Mesenchymal stem cell (in vitro differentiated cells and primary cell): ENCODE measurements around the gene PDE4B.
"Not testable (repeated sequence)": the region's sequence is repeated elsewhere in the genome, so short reads cannot be mapped to it uniquely, and the experiment has no call there.

ENCODE experiments used
- DNase-seq: peaks from one replicate; pipeline ENCODE4 v3.0.0-alpha.2; 2013
- H2AFZ ChIP-seq: one replicate; pipeline ENCODE4 v1.6.1; 2013; ENCODE audit warnings: low read depth, mild to moderate bottlenecking, control low read depth, inconsistent platforms, low read length, moderate library complexity
- H2AK5ac ChIP-seq: 2 replicates; pipeline ENCODE4 v1.6.1; 2013; ENCODE audit warnings: low read length, moderate library complexity, mild to moderate bottlenecking, inconsistent platforms; ENCODE audit not compliant: severe bottlenecking
- H2BK120ac ChIP-seq: one replicate; pipeline ENCODE4 v1.6.1; 2013; ENCODE audit warnings: low read depth, mild to moderate bottlenecking, inconsistent platforms, low read length, moderate library complexity
- H2BK12ac ChIP-seq, 2 experiments: one replicate each; pipeline ENCODE4 v1.6.1; 2013; ENCODE audit warnings: inconsistent platforms in 2 of 2, low read length in 2 of 2, mild to moderate bottlenecking in 2 of 2, moderate library complexity in 2 of 2, control low read depth in 1 of 2
- H2BK15ac ChIP-seq: one replicate; pipeline ENCODE4 v1.6.1; 2013; ENCODE audit warnings: mild to moderate bottlenecking, low read depth, inconsistent platforms; ENCODE audit not compliant: poor library complexity, severe bottlenecking
- H2BK5ac ChIP-seq: 2 replicates; pipeline ENCODE4 v1.6.1; 2013; ENCODE audit warnings: low read depth, mild to moderate bottlenecking, low read length, control low read depth, inconsistent platforms; ENCODE audit not compliant: poor library complexity, severe bottlenecking
- H3K14ac ChIP-seq, 2 experiments: one replicate each; pipeline ENCODE4 v1.6.1; 2013; ENCODE audit warnings: inconsistent platforms in 2 of 2, low read length in 2 of 2, control low read depth in 1 of 2, mild to moderate bottlenecking in 1 of 2, moderate library complexity in 1 of 2
- H3K18ac ChIP-seq, 2 experiments: one replicate each; pipeline ENCODE4 v1.6.1; 2013; ENCODE audit warnings: inconsistent platforms in 2 of 2, low read length in 2 of 2, control low read depth in 1 of 2, low read depth in 1 of 2, mild to moderate bottlenecking in 1 of 2
- H3K23ac ChIP-seq, 2 experiments: one replicate each; pipeline ENCODE4 v1.6.1; 2013; ENCODE audit warnings: inconsistent platforms in 2 of 2, low read length in 2 of 2, mild to moderate bottlenecking in 2 of 2, moderate library complexity in 2 of 2, control low read depth in 1 of 2
- H3K27ac ChIP-seq: 2 replicates; pipeline ENCODE4 v1.5.1; 2013; ENCODE audit warnings: mild to moderate bottlenecking, moderate library complexity, low read length, control low read depth, inconsistent platforms; ENCODE audit not compliant: poor library complexity, severe bottlenecking
- H3K27me3 ChIP-seq, 2 experiments: 2 replicates each; pipeline versions ENCODE4 v1.6.1 to v1.7.0; 2013; ENCODE audit warnings: low read length in 2 of 2, mild to moderate bottlenecking in 2 of 2, moderate library complexity in 2 of 2, control low read depth in 1 of 2, inconsistent platforms in 1 of 2; ENCODE audit not compliant: control insufficient read depth in 1 of 2, insufficient read depth in 1 of 2
- H3K36me3 ChIP-seq, 2 experiments: 2 replicates each; pipeline versions ENCODE4 v1.6.1 to v1.7.0; 2013; ENCODE audit warnings: low read length in 2 of 2, control low read depth in 1 of 2, inconsistent platforms in 1 of 2, low read depth in 1 of 2, mild to moderate bottlenecking in 1 of 2; ENCODE audit not compliant: insufficient read depth in 2 of 2, control insufficient read depth in 1 of 2
- H3K4ac ChIP-seq, 2 experiments: one replicate each; pipeline ENCODE4 v1.6.1; 2013; ENCODE audit warnings: inconsistent platforms in 2 of 2, low read length in 2 of 2, mild to moderate bottlenecking in 2 of 2, moderate library complexity in 2 of 2, control low read depth in 1 of 2, low read depth in 1 of 2
- H3K4me1 ChIP-seq: 2 replicates; pipeline ENCODE4 v1.6.1; 2013; ENCODE audit warnings: low read depth, low read length, control low read depth; ENCODE audit not compliant: control insufficient read depth, insufficient read depth
- H3K4me2 ChIP-seq: 2 replicates; pipeline ENCODE4 v1.6.1; 2013; ENCODE audit warnings: low read length, mild to moderate bottlenecking, inconsistent platforms; ENCODE audit not compliant: poor library complexity, severe bottlenecking
- H3K4me3 ChIP-seq, 2 experiments: 2 replicates each; pipeline versions ENCODE4 v1.5.1 to v1.7.0; 2013; ENCODE audit warnings: low read length in 2 of 2, mild to moderate bottlenecking in 2 of 2, control low read depth in 1 of 2, low read depth in 1 of 2; ENCODE audit not compliant: insufficient read depth in 1 of 2
- H3K79me1 ChIP-seq: replicated peaks from 2 replicates; pipeline ENCODE4 v1.6.1; 2013; ENCODE audit warnings: mild to moderate bottlenecking, control low read depth, low read length, inconsistent platforms; ENCODE audit not compliant: poor library complexity, severe bottlenecking
- H3K9ac ChIP-seq: 2 replicates; pipeline ENCODE4 v1.7.0; 2013; ENCODE audit warnings: mild to moderate bottlenecking, low read length, moderate library complexity
- H3K9me3 ChIP-seq: 2 replicates; pipeline ENCODE4 v1.7.0; 2013; ENCODE audit warnings: mild to moderate bottlenecking, low read length; ENCODE audit not compliant: control insufficient read depth
- H4K8ac ChIP-seq: one replicate; pipeline ENCODE4 v1.6.1; 2013; ENCODE audit warnings: inconsistent platforms, mild to moderate bottlenecking, low read length, moderate library complexity
- H4K91ac ChIP-seq: one replicate; pipeline ENCODE4 v1.6.1; 2013; ENCODE audit warnings: mild to moderate bottlenecking, low read length, inconsistent platforms
- WGBS: methylation state at CpG from one replicate; pipeline ENCODE4 v1.1.7; 2013; ENCODE audit warnings: mixed read lengths; 5-methylcytosine and 5-hydroxymethylcytosine counted together

PDE4B gene

GRCh38 chr1:66057448-66057847 is 264.8 kb downstream of the PDE4B start:
- not testable (repeated sequence) for H2BK12ac ChIP-seq, H2BK5ac ChIP-seq, H4K8ac ChIP-seq, H3K27me3 ChIP-seq, H3K18ac ChIP-seq, H3K4ac ChIP-seq, H3K36me3 ChIP-seq, H3K14ac ChIP-seq, H3K4me1 ChIP-seq, H3K9ac ChIP-seq, H3K9me3 ChIP-seq, H2AK5ac ChIP-seq, H3K23ac ChIP-seq, H3K79me1 ChIP-seq, H2AFZ ChIP-seq, H2BK15ac ChIP-seq, H3K27ac ChIP-seq, DNase-seq, H3K4me3 ChIP-seq, H4K91ac ChIP-seq, H3K4me2 ChIP-seq, H2BK120ac ChIP-seq
- 39% methylated on average over 2 of the region's 3 CpGs for WGBS

GRCh38 chr1:66058558-66058957 is 265.9 kb downstream of the PDE4B start:
- H3K79me1 ChIP-seq = no peaks in the 10 kb centered on the region
- H2BK5ac ChIP-seq = no peak overlapping the region
- DNase-seq = no peak
- H4K91ac ChIP-seq = no peak overlapping the region
- H3K14ac ChIP-seq = no peak overlapping the region
- WGBS = no CpG with 5 or more reads among the region's 2 CpGs
- H3K4me3 ChIP-seq = no peak overlapping the region
- H3K4me1 ChIP-seq = no peaks in the 10 kb centered on the region
- H3K4me2 ChIP-seq = no peak overlapping the region
- no peak overlapping the region for H3K9ac ChIP-seq
- no peak overlapping the region for H4K8ac ChIP-seq
- H2AFZ ChIP-seq = no peak overlapping the region
- H3K36me3 ChIP-seq = no peaks in the 10 kb centered on the region
- H3K23ac ChIP-seq = no peak overlapping the region
- H2BK12ac ChIP-seq = no peak overlapping the region
- no peaks in the 10 kb centered on the region for H3K27me3 ChIP-seq
- H3K27ac ChIP-seq = no peak overlapping the region
- no peak overlapping the region for H2BK120ac ChIP-seq
- H3K4ac ChIP-seq = no peak overlapping the region
- no peak overlapping the region for H2BK15ac ChIP-seq
- no peaks in the 10 kb centered on the region for H3K9me3 ChIP-seq
- H2AK5ac ChIP-seq = no peak overlapping the region
- no peak overlapping the region for H3K18ac ChIP-seq

DNA sequence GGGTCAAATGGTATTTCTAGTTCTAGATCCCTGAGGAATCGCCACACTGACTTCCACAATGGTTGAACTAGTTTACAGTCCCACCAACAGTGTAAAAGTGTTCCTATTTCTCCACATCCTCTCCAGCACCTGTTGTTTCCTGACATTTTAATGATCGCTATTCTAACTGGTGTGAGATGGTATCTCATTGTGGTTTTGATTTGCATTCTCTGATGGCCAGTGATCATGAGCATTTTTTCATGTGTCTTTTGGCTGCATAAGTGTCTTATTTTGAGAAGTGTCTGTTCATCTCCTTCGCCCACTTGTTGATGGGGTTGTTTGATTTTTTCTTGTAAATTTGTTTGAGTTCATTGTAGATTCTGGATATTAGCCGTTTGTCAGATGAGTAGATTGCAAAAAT is 274.5 kb downstream of the PDE4B start:
- not testable (repeated sequence) for H3K4me3 ChIP-seq, H2BK15ac ChIP-seq, H3K79me1 ChIP-seq, H3K23ac ChIP-seq, H3K4ac ChIP-seq, H3K4me2 ChIP-seq, H3K4me1 ChIP-seq, H2AFZ ChIP-seq, H4K8ac ChIP-seq, H3K9me3 ChIP-seq, H3K18ac ChIP-seq, H2BK120ac ChIP-seq, H4K91ac ChIP-seq, H3K9ac ChIP-seq, H2AK5ac ChIP-seq, H2BK5ac ChIP-seq, H3K27ac ChIP-seq, H3K36me3 ChIP-seq, DNase-seq, H2BK12ac ChIP-seq, H3K27me3 ChIP-seq, H3K14ac ChIP-seq
- 77% methylated on average over 3 of the region's 4 CpGs for WGBS

- Histone ChIP-seq H3K9ac (no peak overlapping the region), H2AK5ac (no peak overlapping the region), H3K23ac (no peak overlapping the region), H3K9me3 (no peaks in the 10 kb centered on the region), H3K27me3 (peaks cover 0 to 4% of the 10 kb centered on the region in 2 experiments), H3K14ac (no peak overlapping the region), H3K27ac (no peak overlapping the region), H3K36me3 (no peaks in the 10 kb centered on the region), H3K18ac (no peak overlapping the region), H3K79me1 (no peaks in the 10 kb centered on the region), H2BK5ac (no peak overlapping the region), H2BK12ac (no peak overlapping the region), H2BK120ac (no peak overlapping the region), H2BK15ac (no peak overlapping the region), H3K4me3 (no peak overlapping the region), H4K91ac (no peak overlapping the region), H4K8ac (no peak overlapping the region), H3K4me1 (no peaks in the 10 kb centered on the region), H3K4me2 (no peak overlapping the region), H2AFZ (no peak overlapping the region), H3K4ac (no peak overlapping the region)
- no peak for DNase-seq
- no CpG with 5 or more reads among the region's 4 CpGs for WGBS
Measured at GRCh38 chr1:66069976-66070876, 277.5 kb downstream of the PDE4B start.
